Neural crest cell (in vitro differentiated cells): Measurements from ENCODE around the gene KRT77. TPM values are rescaled to one million over a fixed set of nuclear protein-coding genes. Genes with fewer than 3 reads are reported as not detected.

Source experiments
- DNase-seq: peaks from one replicate; pipeline ENCODE4 v3.0.0; 2021; ENCODE audit warnings: low read depth, mixed read lengths, low spot score
- H3K27ac Mint-ChIP-seq: one replicate; pipeline ENCODE4 v1.8.0; 2021; ENCODE audit warnings: mild to moderate bottlenecking, mixed read lengths; ENCODE audit not compliant: unreplicated experiment
- H3K27me3 Mint-ChIP-seq: 2 replicates; pipeline ENCODE4 v1.8.0; 2021; ENCODE audit warnings: low read depth, mild to moderate bottlenecking, mixed read lengths
- H3K36me3 Mint-ChIP-seq: 2 replicates; pipeline ENCODE4 v1.8.0; 2021; ENCODE audit warnings: low read depth, mild to moderate bottlenecking, mixed read lengths
- H3K4me1 Mint-ChIP-seq: 2 replicates; pipeline ENCODE4 v1.8.0; 2021; ENCODE audit warnings: mixed read lengths
- H3K4me3 Mint-ChIP-seq: one replicate; pipeline ENCODE4 v1.8.0; 2021; ENCODE audit warnings: mild to moderate bottlenecking, mixed read lengths
- H3K9me3 Mint-ChIP-seq: 2 replicates; pipeline ENCODE4 v1.8.0; 2021; ENCODE audit warnings: mixed read lengths
- total RNA-seq: library from RNA; stranded (reverse); gene quantifications from 2 replicates; pipeline ENCODE4 v1.2.1, GENCODE V29; 2021
- TF ChIP-seq, protein P1 (sequence below): fragments of 200-600 bp; sonication (generic); conservative IDR thresholded peaks from 2 replicates; pipeline ENCODE4 v1.5.0; 2021; ENCODE audit warnings: antibody characterized with exemption, mild to moderate bottlenecking

KRT77 gene
- total RNA-seq, 1 donor from 2014 or later, result not detected

GRCh38 chr12:52698651-52699340 lies 4.5 kb downstream of the KRT77 start:
- DNase-seq, result no peak
- Mint-ChIP-seq H3K4me1 (no peaks in the 10 kb centered on the region), H3K36me3 (no peaks in the 10 kb centered on the region), H3K27ac (no peak overlapping the region), H3K27me3 (peaks cover 38% of the 10 kb centered on the region), H3K9me3 (no peaks in the 10 kb centered on the region), H3K4me3 (no peak overlapping the region)
- TF ChIP-seq, protein P1, sequence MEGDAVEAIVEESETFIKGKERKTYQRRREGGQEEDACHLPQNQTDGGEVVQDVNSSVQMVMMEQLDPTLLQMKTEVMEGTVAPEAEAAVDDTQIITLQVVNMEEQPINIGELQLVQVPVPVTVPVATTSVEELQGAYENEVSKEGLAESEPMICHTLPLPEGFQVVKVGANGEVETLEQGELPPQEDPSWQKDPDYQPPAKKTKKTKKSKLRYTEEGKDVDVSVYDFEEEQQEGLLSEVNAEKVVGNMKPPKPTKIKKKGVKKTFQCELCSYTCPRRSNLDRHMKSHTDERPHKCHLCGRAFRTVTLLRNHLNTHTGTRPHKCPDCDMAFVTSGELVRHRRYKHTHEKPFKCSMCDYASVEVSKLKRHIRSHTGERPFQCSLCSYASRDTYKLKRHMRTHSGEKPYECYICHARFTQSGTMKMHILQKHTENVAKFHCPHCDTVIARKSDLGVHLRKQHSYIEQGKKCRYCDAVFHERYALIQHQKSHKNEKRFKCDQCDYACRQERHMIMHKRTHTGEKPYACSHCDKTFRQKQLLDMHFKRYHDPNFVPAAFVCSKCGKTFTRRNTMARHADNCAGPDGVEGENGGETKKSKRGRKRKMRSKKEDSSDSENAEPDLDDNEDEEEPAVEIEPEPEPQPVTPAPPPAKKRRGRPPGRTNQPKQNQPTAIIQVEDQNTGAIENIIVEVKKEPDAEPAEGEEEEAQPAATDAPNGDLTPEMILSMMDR, result no peak

DNA sequence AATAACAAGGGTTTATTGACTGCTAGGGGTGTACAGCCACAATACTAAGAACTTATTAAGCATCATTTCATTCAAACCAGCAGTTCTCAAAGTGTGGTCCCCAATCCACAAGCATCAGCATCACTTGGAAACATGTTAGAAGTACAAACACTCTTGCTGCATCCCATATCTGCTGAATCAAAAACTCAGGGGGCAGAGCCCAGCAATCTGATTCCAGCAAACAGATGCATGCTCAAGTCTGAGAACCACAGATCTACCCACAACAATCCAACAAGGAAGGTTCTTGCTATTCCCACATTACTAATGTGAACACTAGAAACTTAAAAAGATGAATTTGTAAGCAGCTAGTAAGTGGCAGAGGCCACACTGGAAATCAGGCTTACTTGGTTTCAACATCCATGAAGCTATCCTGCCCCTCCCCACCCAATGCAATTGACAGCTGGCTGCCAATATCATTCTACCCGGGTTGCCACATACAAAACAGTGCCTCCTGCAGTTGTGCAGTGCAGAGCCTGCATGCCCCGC lies 6.2 kb downstream of the KRT77 start:
- Mint-ChIP-seq H3K36me3 (no peaks in the 10 kb centered on the region), H3K27me3 (peaks cover 41% of the 10 kb centered on the region), H3K9me3 (no peaks in the 10 kb centered on the region), H3K27ac (no peak overlapping the region), H3K4me3 (no peak overlapping the region), H3K4me1 (no peaks in the 10 kb centered on the region)
- TF ChIP-seq, protein P1, result no peak
- no peak for DNase-seq

DNA sequence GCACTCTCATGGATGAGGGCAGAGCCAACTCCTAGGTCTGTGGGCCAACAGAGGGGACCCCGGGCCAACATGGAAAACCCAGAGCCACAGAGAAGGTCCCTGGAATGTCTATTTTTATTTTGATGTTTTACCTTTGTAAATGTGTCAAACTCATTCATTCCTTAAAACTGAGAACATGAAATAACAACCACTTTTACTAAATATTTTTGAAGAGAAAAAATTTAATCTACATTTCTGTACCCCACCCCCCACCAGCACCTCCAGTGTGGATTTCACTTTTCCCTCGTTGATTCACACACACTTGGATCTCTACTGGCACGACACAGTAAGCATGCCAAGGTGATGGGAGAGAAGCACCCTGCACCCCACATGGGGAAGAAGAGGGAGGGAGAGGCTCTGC lies 6.7 kb downstream of the KRT77 start:
- Mint-ChIP-seq H3K4me1 (peaks cover 3% of the 10 kb centered on the region), H3K27me3 (peaks cover 43% of the 10 kb centered on the region), H3K4me3 (no peak overlapping the region), H3K36me3 (no peaks in the 10 kb centered on the region), H3K9me3 (no peaks in the 10 kb centered on the region), H3K27ac (no peak overlapping the region)
- DNase-seq, result no peak
- TF ChIP-seq, protein P1, result no peak

DNA sequence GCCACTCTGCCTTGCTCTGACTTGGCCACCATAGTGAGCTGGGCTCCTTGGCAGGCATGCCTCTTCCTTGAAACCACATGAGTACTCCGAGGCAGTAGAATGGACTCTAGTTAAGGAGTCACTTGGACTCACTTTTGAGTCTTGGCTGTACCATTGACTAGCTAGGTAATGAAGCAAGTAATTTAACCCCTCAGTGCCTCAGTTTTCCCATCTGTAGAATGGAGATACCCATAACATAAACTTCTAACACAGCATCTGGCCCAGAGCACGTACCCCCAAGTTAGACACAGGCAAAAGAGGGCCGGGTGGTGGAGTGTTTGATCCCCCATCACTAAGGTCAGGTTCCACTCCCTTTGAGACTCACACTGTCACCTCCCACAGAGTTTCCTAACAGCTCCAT lies 8.3 kb downstream of the KRT77 start:
- H3K9me3 Mint-ChIP-seq, result no peaks in the 10 kb centered on the region
- H3K27me3 Mint-ChIP-seq, result peaks cover 55% of the 10 kb centered on the region
- H3K4me3 Mint-ChIP-seq, result no peak overlapping the region
- no peak overlapping the region for H3K27ac Mint-ChIP-seq
- peaks cover 13% of the 10 kb centered on the region for H3K4me1 Mint-ChIP-seq
- H3K36me3 Mint-ChIP-seq, result no peaks in the 10 kb centered on the region
- DNase-seq, result no peak
- TF ChIP-seq, protein P1, result no peak

GRCh38 chr12:52694151-52694550 lies 9.2 kb downstream of the KRT77 start:
- peaks cover 64% of the 10 kb centered on the region for H3K27me3 Mint-ChIP-seq
- DNase-seq, result no peak
- H3K4me1 Mint-ChIP-seq, result peaks cover 13% of the 10 kb centered on the region
- TF ChIP-seq, protein P1, result no peak
- no peaks in the 10 kb centered on the region for H3K9me3 Mint-ChIP-seq
- H3K36me3 Mint-ChIP-seq, result no peaks in the 10 kb centered on the region
- no peak overlapping the region for H3K27ac Mint-ChIP-seq
- H3K4me3 Mint-ChIP-seq, result no peak overlapping the region
